NT2/D1 (cell line): ENCODE data around the gene TBPL2.

Source experiments
- SUZ12 ChIP-seq: IDR thresholded peaks from 2 replicates; pipeline ENCODE4 v1.6.1; 2011; ENCODE audit not compliant: insufficient read length, insufficient read depth; ENCODE audit errors: extremely low read depth
- YY1 ChIP-seq: IDR thresholded peaks from 2 replicates; pipeline ENCODE4 v1.6.1; 2011; ENCODE audit not compliant: insufficient read length, insufficient read depth
- ZNF274 ChIP-seq: IDR thresholded peaks from 2 replicates; pipeline ENCODE4 v1.6.1; 2011; ENCODE audit warnings: mild to moderate bottlenecking, low read depth, low read length

DNA sequence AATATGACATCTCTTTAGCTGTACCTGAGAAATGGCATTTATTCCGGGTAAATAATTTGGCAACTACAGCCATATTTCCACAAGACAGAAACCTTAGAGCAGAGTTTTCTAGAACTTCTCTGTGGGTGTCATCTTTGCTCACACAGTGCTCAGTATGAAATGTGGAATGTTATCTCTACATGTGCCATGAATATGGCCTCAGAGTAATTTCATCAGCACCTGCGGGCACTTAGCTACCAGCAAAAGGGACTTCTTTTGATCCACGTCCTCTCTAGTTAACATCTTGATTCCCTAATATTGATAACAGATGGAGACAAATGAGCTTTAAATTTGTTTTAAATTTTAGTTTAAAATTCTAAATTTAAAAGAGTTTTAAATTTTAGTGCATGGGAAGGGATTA, 25.9 kb downstream of the TBPL2 start:
- no peak for TF ChIP-seq ZNF274
- TF ChIP-seq YY1, result no peak
- TF ChIP-seq SUZ12, result no peak
